ENCODE results near the gene ARHGEF18.
"Not testable (repeated sequence)": the region's sequence is repeated elsewhere in the genome, so short reads cannot be mapped to it uniquely, and the experiment has no call there.

ARHGEF18 gene

GRCh38 chr19:7348587-7349230, at the start of gene ARHGEF18:
ARHGEF18 (plus strand) TSS chr19:7348937; CDS start chr19:7362891, 13,954 bp downstream.
- in situ Hi-C loops (cut with MboI; ENCODE audit: low sequenced_read_pairs): no loop called here

DNA sequence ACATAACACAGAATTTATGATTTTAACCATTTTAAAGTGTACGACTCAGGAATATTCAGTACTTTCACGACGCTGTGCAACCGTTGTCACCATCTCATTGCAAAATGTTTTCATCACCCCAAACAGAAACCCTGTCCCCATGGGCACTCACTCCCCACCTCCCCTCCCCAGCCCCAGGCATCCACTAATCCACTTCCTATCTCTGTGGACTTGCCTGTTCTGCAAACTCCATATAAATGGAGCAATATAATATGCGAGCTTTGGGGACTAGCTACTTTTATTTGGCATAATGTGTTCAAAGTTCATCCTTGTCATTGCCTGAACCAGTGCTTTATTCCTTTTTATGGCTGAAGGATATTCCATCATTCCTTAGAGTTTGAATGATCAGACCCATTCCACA, 47.2 kb upstream of the ARHGEF18 start:
- in situ Hi-C loops (cut with MboI; ENCODE audit: low sequenced_read_pairs): no loop called here

DNA sequence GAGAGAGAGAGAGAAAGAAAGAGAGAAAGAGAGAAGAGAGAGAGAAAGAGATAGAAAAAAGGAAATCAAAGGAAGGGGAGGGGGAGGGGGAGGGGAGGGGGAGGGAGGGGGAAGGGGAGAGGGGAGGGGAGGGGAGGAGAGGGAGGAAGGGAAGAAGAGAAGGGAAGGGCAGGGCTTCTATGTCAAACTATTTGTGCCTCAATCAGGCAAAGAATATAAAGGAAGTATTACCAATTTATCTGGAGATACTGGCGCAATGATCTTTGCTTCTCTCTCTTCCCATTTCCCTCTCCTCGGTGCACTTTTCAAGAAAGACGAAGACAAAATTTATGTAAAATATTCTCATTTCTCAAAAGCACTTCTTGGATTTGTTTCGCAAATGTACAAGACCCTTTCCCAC, 45.3 kb upstream of the ARHGEF18 start:
- in situ Hi-C loops (cut with MboI; ENCODE audit: low sequenced_read_pairs): no loop called here

- in situ Hi-C loops (cut with MboI; ENCODE audit: low sequenced_read_pairs): no loop called here
Observed at GRCh38 chr19:7304200-7304599, 44.5 kb upstream of the ARHGEF18 start.

GRCh38 chr19:7307590-7308218, 41.0 kb upstream of the ARHGEF18 start:
- in situ Hi-C loops (cut with MboI; ENCODE audit: low sequenced_read_pairs): no loop called here

DNA sequence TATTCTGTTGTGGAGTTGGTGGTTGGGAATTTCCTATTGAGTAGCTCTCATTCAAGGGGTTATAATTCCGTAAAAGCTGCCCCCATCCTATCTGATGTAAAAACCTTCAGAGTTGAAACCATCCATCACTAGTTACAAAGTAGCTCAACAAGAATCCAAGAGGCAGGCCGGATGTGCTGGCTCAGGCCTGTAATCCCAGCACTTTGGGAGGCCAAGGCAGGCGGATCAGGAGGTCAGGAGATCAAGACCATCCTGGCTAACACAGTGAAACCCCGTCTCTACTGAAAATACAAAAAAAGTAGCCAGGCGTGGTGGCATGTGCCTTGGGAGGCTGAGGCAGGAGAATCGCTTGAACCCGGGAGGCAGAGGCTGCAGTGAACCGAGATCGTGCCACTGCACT, 40.4 kb upstream of the ARHGEF18 start:
- in situ Hi-C loops (cut with MboI; ENCODE audit: low sequenced_read_pairs): not testable (repeated sequence)

DNA sequence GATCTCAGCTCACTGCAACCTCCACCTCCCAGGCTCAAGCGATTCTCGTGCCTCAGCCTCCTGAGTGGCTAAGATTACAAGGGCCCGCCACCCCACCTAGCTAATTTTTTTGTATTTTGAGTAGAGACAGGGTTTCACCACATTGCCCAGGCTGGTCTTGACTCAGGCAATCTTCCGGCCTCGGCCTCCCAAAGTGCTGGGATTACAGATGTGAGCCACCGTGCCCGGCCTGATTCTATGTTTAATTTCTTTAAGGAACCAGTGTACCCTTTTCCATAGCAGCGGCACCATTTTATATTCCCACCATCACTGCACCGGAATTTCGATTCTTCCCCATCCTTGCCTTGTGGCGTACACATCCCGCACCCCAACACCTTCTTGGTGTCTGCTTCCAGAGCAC, 36.8 kb upstream of the ARHGEF18 start:
- in situ Hi-C loops (cut with MboI; ENCODE audit: low sequenced_read_pairs): no loop called here

DNA sequence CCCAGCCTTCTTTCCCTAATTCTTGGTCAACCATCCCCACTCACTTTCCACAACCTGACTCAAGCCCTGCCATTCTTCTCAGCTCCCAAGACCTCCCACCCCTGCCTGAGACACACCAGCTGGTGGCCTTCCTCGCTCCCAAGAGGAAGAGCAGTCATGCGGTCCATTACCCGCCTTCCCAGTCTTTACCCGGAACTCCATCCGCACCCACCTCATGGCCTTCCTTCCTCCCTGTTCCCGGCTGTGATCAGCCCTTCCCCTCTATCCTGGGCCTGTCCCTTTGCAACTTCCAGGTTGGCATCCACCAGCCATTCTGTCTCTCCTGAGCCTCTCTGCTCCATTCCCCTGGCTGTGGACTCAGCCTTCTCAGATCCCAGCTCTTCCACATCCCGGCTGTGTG, 35.9 kb upstream of the ARHGEF18 start:
- in situ Hi-C loops (cut with MboI; ENCODE audit: low sequenced_read_pairs): no loop called here

DNA sequence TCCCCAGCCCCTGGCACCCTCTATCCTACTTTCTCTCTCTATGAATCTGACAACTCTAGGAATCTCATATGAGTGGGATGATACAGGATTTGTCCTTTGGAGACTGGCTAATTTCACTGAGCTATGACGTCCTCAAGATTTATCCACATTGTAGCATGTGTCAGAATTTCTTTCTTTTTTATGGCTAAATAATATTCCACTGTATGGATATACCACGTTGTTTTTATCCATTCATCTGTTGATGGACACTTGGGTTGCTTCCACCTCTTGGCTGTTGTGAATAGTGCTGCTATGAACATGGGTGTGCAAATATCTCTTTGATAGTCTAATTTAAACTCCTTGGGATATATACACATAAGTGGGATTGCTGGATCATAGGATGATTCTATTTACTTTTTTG, 30.6 kb upstream of the ARHGEF18 start:
- in situ Hi-C loops (cut with MboI; ENCODE audit: low sequenced_read_pairs): no loop called here

DNA sequence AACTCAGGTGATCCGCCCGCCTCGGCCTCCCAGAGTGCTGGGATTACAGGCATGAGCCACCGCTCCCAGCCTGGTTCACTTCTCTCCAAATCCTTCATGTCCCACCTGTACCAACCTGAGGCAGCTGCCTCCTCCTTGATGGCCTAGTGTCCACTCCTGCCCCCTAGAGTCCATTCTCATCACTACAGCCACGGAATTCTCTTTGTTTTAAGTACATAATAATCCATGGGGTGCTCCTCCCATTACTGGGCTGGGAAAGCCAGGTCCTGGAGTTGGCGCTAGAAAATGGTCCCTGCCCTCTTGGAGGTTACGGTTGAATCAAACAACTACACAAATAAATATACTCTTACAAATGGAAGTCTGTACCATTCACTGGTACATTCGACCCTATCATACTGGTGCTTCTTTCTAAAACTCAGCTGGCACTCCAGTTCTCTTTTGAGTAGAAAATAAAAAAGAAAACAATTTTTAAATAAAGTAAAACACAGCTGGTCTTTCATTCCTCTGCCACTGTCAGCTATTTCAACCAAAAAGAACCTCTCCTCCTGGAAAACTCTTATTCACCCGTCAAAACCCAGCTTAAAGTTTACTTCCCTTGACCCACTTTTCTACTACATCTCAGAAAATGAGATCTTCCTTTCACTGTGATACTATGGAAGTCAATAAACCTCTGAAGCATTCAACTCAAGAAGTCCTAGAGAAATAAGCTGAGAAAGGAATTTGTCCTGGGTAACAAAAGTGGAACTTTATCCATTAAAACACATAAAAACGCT, 22.4 kb upstream of the ARHGEF18 start:
- in situ Hi-C loops (cut with MboI; ENCODE audit: low sequenced_read_pairs): no loop called here

DNA sequence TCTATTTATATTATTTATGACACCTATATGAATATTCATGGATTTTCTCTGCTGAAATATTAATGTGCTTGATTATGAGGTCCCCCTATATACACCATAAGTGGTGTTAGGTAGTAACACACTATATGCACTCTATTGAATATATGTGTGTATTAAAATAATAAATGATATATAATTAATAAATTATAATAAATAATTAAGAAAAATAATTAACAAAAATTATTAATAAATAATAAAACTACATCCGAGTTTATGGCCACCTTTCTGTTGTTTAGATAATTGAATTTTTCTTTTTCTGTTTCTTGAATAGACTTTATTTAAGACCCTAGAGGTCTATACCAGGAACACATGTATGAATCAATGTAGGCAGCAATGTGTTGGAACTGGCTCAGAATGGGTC, 20.9 kb upstream of the ARHGEF18 start:
- in situ Hi-C loops (cut with MboI; ENCODE audit: low sequenced_read_pairs): no loop called here

- in situ Hi-C loops (cut with MboI; ENCODE audit: low sequenced_read_pairs): no loop called here
Observed at GRCh38 chr19:7328647-7329046, 20.1 kb upstream of the ARHGEF18 start.

DNA sequence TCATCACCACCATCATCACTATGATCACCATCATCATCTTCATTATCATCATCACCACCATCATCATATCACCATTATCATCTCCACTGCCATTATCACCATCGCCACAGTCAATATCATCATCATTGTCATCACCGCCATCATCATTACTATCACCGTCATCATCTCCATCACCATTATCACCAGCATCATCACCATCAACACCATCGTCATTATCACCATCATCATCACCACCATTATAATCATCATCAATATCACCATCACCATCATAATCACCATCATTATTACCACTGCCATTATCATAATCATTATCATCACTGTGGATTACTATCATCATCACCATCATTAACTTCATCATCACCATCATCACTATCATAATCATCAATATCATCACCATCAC, 17.3 kb upstream of the ARHGEF18 start:
- in situ Hi-C loops (cut with MboI; ENCODE audit: low sequenced_read_pairs): no loop called here

GRCh38 chr19:7333198-7334118, 15.3 kb upstream of the ARHGEF18 start:
- in situ Hi-C loops (cut with MboI; ENCODE audit: low sequenced_read_pairs): no loop called here

DNA sequence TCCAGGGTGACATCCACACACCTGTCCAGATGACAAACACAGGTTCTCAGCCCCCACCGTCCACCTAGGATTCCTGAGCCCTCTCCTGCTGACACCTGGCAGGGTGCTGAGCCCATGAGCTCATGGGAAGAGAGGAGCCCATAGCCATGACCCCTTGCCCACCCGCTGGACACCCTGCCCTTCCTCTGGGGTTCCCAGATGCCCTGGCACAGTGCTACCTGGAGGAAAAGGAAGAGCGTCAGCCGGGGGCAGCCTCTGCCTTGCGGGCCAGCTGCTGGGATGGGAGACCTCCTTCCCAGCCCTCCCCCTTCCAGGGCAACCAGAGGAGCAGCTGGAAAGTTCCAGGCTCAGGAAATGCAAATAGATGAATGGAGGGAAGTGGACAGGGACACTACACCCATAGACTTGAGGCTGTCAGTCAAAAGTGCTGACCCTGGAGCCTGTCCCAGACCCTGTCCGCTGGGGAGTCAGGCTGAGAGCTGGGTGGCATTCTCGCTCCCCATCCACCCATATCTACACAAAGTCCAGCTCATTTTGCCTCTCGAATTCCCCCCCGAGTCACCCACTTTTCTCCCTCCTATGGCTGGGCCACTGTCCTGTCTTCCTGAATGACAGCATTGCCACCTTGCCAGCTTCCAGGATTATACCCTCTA, 12.3 kb upstream of the ARHGEF18 start:
- in situ Hi-C loops (cut with MboI; ENCODE audit: low sequenced_read_pairs): no loop called here

DNA sequence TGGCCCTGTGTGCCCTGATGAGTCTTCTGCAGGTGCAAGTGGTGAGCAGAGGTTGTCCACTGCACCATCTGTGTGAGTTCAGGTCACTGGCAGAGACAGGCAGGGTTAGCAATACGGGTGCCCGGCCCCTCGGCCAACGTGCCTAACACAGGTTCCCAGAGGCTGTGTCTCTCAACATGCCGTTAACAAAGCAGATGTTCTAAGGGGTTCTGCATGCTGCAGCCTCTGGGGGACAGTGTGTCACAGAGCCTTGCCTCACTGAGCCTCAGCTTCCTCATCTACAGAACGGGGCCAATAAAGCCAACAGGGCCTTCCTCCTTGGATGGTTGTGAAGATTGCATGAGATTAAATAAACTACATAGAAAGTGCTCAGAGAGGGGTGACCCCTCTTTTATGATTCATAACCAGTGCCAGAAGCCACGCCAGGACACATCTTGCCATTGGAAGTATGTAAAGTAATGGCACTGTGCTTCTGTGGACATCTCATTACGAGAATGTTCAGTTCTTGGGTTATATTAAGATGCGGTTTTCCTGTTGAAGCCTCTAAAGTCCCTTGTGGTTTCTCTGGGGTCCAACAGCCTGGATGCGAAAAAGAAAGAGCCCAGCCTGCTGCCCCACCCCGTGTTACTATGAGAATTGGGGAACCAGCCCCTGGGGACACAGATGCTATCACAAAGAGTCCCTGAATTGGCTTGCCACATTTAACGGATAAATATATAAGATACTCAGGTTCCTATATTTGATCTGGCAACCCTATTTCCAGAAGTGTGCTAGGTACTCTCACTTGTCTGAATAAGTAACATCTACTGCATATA, 11.2 kb upstream of the ARHGEF18 start:
- in situ Hi-C loops (cut with MboI; ENCODE audit: low sequenced_read_pairs): no loop called here

GRCh38 chr19:7340959-7341837, 7.5 kb upstream of the ARHGEF18 start:
- in situ Hi-C loops (cut with MboI; ENCODE audit: low sequenced_read_pairs): no loop called here

GRCh38 chr19:7342143-7342542, 6.6 kb upstream of the ARHGEF18 start:
- in situ Hi-C loops (cut with MboI; ENCODE audit: low sequenced_read_pairs): no loop called here

DNA sequence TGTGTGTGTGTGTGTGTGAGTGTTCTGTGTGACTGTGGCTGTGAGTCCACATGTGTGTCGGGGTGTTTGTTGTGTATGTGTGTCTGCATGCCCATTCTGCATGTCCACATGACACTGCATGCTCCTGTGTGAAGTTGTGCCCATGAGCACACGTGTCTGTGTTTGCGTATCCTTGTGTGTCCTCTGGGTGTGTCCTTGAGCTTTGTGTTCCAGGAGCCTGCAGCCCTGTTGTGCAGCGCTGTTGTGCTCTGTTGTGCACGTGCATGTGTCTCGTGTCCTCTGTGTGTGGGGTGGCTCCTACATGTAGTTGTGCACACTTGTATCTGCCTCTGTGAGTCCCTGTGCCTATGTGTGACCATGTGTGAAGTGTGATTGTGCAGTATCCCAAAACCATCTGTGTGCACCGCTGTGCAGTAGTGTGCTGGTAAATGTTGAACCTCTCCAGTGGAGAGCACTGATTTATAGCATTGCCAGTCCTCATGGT, 2.2 kb upstream of the ARHGEF18 start:
- in situ Hi-C loops (cut with MboI; ENCODE audit: low sequenced_read_pairs): no loop called here
